Measurements from ENCODE around the gene ANKS3. TPM values are rescaled to one million over a fixed set of nuclear protein-coding genes. Genes with fewer than 3 reads are reported as not detected.

Gene ANKS3
- total and polyA plus RNA-seq, 2 of the 8 experiments (the other 6 are each of a cell fraction or from before 2014, with no cell fraction given), result 15.5 to 23.9 TPM

DNA sequence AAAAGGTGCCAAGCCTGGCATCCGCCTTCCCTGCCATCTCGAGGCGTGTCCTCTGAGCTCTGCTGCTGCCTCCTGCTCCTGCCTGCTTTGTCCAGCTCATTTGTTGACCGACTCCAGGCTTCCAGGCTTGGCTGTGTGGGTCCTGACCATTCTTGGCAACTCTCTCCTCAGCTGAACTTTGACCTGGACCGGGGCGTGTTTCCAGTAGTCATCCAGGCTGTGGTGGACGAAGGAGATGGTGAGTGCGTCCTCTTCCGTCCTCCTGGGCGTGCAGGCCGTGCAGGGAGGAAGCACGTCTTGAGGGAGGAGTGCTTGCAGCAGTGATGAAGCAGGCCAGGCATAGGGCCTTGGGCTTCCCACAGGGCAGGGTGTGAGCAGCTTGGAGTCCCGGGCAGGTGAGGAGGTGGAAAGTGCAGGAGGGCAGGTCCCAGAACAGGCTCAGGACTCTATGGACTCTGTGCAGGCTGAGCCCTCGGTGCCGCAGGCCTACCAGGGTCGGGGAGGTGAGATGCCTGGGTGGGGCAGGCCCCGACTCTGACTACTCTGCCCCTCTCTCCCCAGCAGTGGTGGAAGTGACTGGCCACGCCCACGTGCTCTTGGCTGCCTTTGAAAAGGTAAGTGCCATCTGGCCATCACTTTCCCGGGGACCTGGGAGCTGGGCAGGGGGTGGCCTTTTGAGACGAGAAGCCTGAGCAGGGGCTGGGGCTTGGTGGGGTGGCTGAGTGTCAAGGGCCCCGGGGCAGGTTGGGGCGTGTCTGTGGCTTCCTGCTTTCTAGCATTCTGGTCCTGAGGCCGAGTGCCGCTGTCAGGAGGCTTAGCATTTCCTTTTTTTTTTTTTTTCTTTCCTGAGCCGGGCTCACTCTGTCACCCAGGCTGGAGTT is 69.3 kb downstream of the ANKS3 start:
- Histone ChIP-seq H3K23me2 (ENCODE audit: low read depth, low read length) (peaks cover 6% of the 10 kb centered on the region), H4K8ac (ENCODE audit: extremely low read depth, insufficient read depth, low read length) (0 out of 2 replicates have a peak overlapping the region, but pooled peaks have one; percentile 5), H3K36me3 (ENCODE audit: control insufficient read depth in 2 of 4, insufficient read depth in 4 of 4, low read length in 3 of 4) (peaks cover 2 to 26% (median 18%) of the 10 kb centered on the region in 4 experiments; a peak in 7 of 8 replicates), H2BK120ac (replicated peaks; ENCODE audit: low read depth, low read length) (no peak overlapping the region), H4K20me1 (replicated peaks in 1 of 2; ENCODE audit: control insufficient read depth in 1 of 2, insufficient read depth in 2 of 2, low read length in 2 of 2) (peaks cover 0 to 23% of the 10 kb centered on the region in 2 experiments), H3K79me1 (ENCODE audit: low read depth, low read length) (peaks cover 15% of the 10 kb centered on the region; the same call in 1 of the 2 replicates), H3K23ac (ENCODE audit: insufficient read length) (no peak overlapping the region), H2BK12ac (ENCODE audit: low read depth, low read length) (peak overlapping the region; percentile 44; the same call in 1 of the 2 replicates), H3K14ac (ENCODE audit: insufficient read length) (no peak overlapping the region), H3K4me3 (ENCODE audit: extremely low read depth in 1 of 4, insufficient read depth in 2 of 4, low read depth in 3 of 4, low read length in 4 of 4) (no peak overlapping the region), H3K4ac (replicated peaks; ENCODE audit: insufficient read length, low read depth, low read length) (no peak overlapping the region), H3K56ac (replicated peaks; ENCODE audit: insufficient read length, low read depth, low read length) (no peak overlapping the region), H4K5ac (ENCODE audit: insufficient read length, low read depth, low read length) (no peak overlapping the region), H3K27ac (ENCODE audit: low read depth, low read length) (no peak overlapping the region), H3K9me3 (ENCODE audit: insufficient read depth in 2 of 2, low read depth in 1 of 2, low read length in 1 of 2) (no peaks in the 10 kb centered on the region), H3K9ac (replicated peaks in 1 of 4; ENCODE audit: extremely low read depth in 1 of 4, low read depth in 3 of 4, low read length in 3 of 4) (no peak overlapping the region), H2BK5ac (ENCODE audit: low read depth, low read length) (peak overlapping the region; percentile 88), H2BK15ac (ENCODE audit: low read length) (no peak overlapping the region), H2AFZ (ENCODE audit: low read length) (no peak overlapping the region), H2BK20ac (ENCODE audit: low read length) (no peak overlapping the region), H3K79me2 (ENCODE audit: control insufficient read depth in 1 of 2, insufficient read depth in 2 of 2, low read length in 2 of 2) (peaks cover 0 to 3% of the 10 kb centered on the region in 2 experiments; a peak in 1 of 4 replicates), H4K91ac (replicated peaks; ENCODE audit: insufficient read length, low read length) (peak overlapping the region; percentile 61), H3K27me3 (replicated peaks in 1 of 4; ENCODE audit: control insufficient read depth in 3 of 4, extremely low read depth in 1 of 4, insufficient read depth in 3 of 4, low read length in 3 of 4) (no peaks in the 10 kb centered on the region), H3K18ac (ENCODE audit: extremely low read depth, low read length) (no peak overlapping the region), H2AK5ac (ENCODE audit: low read depth, low read length) (no peak overlapping the region), H3K4me2 (ENCODE audit: insufficient read depth in 1 of 2, low read depth in 2 of 2, low read length in 2 of 2) (no peak overlapping the region), H3K4me1 (replicated peaks in 1 of 4; ENCODE audit: control insufficient read depth in 3 of 4, insufficient read depth in 4 of 4, low read length in 3 of 4) (peaks cover 0 to 2% (median 0%) of the 10 kb centered on the region in 4 experiments; a peak in 3 of 7 replicates)
- 94% methylated on average over 19 of the region's 26 CpGs; no CpG with 5 or more reads in 1 of the 2 experiments for WGBS, 2 experiments (ENCODE audit: extremely low coverage in 1 of 2, insufficient coverage in 1 of 2, insufficient read length in 1 of 2, insufficient replicate concordance in 2 of 2, low coverage in 1 of 2, low lambda C conversion rate in 2 of 2, missing lambda C conversion rate in 1 of 2)
- TF ChIP-seq POU5F1 (IDR thresholded peaks at IDR 0.05; ENCODE audit: low read depth, low read length), result no peak
- no peak for TF ChIP-seq USF2 (IDR thresholded peaks at IDR 0.05; ENCODE audit: low read length)
- TF ChIP-seq SUZ12 (IDR thresholded peaks at IDR 0.05; ENCODE audit: low read length), result no peak
- no peak for FAIRE-seq
- DNase-seq (ENCODE audit: low read depth in 1 of 2, low spot score in 2 of 2), result no peak
- ChIA-PET CTCF (ENCODE audit: partially characterized antibody) (interaction anchor here (0.7 to 1.3 kb wide), 3 partner anchors 10 to 144 kb away, joined by 3 to 4 read pairs (median 3); no protein-coding TSS in a partner anchor), POLR2A (ENCODE audit: partially characterized antibody) (interaction anchor here (0.7 to 0.9 kb wide), 2 partner anchors 16 to 32 kb away, joined by 3 read pairs; no protein-coding TSS in a partner anchor)

Measured in H1 (cell line).